DLD1 (cell line): Measurements from ENCODE around the gene LRBA.

Experiments used
- in situ Hi-C: cut with HindIII; loops from 2 replicates; pipeline ENCODE4 v1.10.0; 2017; ENCODE audit warnings: low sequenced_read_pairs

The LRBA gene

DNA sequence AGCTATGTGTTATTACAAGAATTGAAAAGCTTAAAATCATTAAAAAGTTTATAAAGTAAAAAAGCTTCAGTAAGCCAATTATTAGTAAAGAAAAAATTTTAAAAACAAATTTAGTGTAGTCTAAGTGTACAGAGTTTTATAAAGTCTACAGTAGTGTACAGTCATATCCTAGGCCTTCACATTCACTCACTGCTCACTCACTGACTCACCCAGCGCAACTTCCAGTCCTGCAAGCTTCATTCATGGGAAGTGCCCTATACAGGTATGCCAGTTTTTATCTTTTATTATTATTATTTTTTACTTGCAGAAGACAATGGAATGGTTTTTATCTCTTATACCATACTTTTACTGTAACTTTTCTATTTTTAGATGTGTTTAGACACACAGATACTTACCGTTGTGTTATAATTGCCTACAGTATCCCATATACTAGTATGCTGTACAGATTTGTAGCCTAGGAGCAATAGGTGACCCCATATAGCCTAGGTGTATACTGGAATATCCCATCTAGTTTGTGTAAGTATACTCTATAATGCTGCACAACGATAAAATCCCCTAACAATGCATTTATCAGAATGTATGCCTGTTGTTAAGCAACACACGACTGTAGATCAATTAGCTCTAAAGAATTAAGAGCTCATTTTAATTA is 706.1 kb downstream of the LRBA start:
- in situ Hi-C loops = no loop called here

DNA sequence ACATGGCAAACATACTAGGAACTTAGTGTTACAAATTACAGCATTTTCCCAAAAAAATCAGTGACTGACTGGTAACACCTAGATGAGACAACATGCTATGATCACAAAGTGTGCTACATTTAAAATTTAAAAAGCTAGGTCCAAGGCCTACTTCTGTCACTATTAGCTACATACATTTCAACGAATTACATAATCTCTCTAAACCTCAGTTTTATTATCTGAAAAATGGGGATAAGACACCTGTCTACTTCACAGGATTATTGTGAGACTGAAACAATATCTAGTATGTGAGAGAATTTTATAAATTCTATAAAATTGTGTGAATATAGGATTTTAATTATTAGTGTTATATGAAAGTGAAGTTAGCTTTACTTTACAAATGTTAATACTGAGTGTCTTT is 708.4 kb downstream of the LRBA start:
- in situ Hi-C loops = no loop called here

DNA sequence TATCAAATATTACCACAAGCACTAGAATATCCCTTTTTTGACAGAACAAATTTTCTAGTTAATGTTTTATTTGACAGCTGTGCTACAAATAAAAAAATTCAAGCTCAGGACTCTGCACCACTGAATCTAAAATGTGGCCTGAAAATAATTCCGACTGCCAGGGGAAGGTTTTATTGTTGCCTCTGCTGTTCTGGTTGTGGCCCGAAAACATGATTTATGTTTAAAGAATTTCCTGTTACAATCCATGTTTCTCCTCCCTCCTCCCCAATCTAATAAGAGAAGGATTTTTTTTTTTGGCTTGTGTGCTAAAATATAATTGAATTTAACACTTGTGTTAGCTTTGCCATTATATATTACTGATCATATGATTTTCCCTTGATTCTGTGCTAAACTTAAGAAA is 709.1 kb downstream of the LRBA start:
- in situ Hi-C loops = no loop called here

DNA sequence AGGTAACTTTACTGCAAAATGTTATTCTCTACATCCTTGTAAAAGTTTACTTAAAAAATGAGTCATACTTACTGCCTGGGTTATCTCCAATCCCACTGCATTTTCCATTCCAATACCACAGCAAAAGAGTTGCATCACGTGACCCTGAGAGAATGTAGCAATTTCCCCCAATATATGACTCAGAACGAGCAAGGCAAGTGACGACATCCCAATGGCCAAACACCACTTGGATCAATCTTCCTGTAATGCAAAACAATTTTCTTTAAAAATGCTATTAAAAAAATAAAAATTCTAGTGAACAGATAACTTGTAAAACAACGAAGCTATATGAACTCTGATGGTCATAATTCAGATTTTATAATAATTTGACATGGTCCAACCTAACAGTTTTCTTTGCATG is 712.5 kb downstream of the LRBA start:
- in situ Hi-C loops = no loop called here

DNA sequence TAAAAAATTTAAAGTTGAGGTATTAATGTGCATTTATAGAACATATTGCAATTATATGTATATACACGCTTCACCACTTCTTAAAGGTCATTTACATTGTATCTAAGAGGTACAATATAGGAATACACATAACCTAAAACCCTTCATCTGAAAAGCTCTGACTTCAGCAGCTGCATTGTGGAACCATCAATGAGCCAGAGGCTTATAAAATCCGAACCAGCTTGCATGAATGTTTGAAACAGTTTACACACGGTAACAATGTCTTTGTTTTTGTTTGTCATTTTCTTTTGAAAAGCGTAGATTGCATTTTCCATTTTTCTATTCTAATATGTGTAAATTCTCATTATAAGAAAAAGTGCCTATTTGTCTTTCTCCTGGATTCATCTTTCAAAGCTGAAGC is 715.3 kb downstream of the LRBA start:
- in situ Hi-C loops = no loop called here

DNA sequence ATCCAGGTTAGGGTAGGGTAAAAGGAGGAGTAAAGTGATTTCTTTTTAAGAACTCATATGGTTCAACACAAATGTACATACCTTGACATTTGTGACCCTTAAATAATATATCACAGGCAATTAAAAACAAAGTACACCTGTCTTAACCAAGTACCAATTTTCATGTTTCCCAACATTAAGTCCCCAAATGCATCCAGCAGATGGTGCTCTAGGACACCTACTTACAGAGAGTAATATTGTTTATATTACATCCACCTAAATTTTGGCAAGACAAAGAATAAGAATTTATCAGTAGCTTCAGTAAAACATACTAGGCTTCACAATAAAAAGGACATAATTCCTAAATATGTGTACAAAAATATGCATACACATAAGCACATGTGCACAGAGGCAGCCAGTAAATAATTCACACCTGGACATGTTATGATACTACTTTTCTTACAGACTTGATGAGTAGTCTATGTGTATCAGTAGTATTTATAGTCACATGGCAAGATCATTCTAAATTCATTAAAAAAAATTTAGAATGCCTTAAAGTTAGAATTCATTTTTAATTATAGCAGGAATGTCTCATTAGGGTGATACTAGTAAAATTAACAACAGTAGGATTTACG is 717.1 kb downstream of the LRBA start:
- in situ Hi-C loops = no loop called here

DNA sequence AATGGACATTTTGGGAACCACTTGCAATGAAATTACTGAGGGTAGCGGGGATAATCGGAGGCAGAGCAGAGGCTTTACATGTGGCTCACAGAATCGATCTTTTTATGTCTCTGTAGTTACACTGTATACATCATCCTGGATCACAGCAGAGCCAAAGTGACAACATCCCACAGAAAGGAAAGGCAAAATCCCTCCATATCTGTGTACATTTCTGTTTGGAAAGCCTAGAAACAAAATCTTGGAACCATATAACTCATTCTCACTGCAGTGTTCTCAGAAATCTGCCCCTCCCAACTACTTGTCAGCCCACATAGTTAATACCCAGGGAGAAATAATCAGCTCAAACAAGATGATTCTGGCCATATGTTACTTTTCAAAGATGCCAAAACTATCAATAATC is 725.2 kb downstream of the LRBA start:
- in situ Hi-C loops = no loop called here

DNA sequence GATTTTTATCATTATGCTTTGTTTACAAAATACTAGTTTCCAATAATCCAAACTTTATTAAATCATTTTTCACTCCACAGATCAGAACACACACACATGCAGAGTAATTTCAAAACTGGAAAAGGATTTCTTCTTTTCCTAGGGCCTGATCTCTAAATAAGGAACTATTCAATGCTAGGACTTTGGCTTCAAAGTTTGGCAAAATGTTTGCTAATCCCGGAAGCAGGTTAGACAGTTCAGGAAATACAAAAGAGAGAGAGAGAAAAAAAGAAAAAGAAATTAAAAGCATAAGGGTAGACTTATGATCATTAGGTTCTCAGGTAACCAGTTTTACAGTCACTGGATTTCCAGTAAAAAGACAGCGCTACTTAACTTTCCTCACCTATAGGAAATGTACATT is 725.9 kb downstream of the LRBA start:
- in situ Hi-C loops = no loop called here

DNA sequence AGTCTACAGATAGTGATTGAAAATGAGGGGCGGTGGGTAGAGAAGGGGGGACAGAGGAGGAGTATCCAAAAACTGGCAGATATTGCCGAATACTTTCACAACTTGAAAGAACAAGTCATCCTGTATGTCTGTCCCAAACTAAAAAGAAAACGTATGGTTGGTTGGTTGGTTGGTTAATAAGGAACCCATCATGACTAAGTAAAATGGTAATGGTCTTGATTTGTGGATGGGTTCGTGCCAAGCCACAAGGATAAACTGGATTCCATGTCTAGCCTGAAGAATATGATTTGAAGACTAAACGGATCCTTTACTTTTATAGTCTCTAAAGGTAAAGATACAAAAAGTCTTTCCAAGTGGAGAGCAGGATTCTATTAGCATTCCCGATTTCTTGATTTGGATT is 728.4 kb downstream of the LRBA start:
- in situ Hi-C loops = no loop called here

DNA sequence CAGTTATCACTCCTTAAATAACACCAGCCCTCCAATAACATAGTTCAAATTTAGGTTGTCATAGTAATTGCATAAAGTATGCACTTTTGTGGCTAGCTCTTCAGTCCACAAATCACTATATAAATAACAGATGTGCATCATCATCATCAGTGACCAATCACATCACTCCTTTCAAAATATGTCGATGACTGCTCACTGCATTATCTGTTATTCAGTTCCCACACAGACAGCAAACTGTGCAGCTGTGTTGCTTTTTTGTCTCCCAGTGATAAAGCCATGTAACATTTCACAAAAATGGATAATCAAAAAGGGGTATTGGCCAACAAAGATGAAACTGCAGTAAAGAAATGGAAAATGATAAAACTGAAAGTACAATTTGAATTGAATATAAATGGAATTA is 731.4 kb downstream of the LRBA start:
- in situ Hi-C loops = no loop called here

DNA sequence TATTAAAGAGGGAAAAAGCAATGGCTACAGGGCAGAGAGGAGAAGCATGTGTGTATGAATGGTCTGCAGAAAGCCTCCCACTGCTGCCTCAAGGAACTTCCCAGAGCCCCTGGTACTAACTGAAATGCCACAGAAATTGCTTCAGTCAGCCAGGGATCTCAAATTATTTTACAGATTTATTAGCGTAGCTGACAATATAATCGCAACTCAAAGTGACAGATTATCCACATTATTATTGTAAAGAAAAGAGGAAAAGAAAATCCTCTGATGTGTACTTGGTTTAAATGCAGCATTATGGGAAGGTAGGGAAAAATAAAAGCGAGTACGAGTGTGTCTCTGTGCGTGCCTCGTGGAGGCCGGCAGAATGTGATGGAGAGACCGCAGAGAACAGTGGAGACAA is 734.1 kb downstream of the LRBA start:
- in situ Hi-C loops = no loop called here

DNA sequence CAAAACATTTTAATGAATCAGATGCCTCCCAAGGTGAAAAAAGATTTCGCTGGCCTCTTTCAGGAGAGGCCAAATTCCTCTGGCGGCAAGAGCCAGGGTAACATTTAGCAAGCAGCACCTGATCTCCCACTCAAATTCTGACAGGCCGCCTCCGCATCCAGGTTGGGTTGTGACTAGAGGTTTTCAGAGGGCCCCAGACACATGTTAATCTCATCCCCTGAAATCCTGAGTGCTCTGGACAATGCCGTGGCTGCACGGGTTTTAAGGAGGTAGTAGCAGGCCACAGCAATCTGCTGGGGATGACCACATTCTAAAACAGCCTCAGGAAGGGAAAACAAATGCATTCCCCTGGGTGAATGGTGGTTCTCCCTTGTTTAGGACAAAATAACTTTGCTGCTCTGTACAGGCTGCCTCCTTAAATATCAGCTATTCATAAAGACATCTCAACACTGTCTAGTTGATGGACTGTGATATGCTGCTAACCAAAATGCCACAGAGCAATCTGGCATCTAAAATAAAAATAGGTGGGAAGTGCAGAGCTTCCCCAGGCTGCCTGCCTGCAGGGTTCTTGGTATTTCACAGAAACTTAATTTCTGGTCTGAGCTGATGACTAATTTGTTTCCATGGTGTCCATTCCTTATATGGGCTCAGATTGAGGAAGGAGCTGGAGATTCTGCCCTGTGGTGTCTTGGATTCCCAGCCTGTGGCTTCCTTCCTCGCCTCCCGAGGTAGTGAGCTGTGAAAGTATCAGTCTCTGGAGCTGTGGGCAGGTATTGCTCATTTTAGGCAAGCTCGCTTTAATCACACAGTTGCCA is 734.8 kb downstream of the LRBA start:
- in situ Hi-C loops = no loop called here

DNA sequence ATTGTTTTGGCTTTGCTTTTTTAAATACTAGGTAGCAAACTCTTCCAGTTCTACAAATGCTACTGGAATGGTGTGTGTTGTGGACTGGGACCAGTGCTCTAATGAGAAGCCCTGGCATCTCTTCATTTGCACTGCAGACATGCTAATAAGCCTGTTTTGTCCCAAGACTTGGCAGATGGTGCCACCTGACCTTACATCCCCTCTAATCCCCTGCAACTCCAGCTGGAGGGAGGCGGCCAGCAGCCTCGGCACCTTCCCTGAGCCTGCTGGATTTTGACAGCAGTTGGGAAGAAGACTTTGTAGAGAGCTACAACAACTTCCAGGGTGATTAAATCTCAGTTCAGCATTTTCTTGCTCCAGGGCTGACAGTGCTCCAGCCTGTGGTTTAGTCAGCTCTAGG is 736.9 kb downstream of the LRBA start:
- in situ Hi-C loops = no loop called here

DNA sequence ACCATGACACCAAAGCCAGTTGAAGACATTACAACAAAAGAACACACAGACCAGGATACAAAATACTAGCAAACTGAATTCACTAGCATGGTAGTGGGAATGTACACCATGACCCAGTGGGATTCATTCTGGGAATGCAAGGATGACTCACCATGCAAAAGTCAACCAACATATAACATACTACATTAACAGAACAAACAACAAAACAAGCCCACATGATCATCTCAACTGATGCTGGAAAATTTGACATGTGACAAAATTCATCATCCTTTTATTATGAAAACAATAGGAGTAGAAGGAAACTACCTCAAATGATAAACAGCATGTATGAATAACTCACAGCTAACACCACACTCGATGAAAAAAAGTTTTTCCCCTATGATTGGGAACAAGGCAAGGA is 746.6 kb downstream of the LRBA start:
- in situ Hi-C loops = no loop called here

DNA sequence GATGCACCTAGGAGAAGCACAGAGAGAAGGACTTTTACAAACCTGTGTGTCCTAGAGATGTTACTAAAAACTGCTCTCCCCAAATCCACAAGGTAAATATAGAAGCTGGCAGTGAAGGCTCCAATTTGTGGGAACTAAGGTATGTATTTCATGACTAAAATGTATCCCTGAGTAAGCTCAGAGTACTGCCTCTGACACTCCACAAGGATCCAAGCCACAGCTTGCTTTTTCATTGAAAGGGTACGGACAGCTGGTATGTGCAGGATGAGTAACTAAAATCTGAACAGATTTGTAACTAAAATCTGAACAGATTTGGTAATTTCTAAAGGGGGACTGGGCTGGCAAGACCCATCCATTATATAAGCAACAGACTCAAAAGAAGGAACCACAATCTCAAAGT is 749.3 kb downstream of the LRBA start:
- in situ Hi-C loops = no loop called here

DNA sequence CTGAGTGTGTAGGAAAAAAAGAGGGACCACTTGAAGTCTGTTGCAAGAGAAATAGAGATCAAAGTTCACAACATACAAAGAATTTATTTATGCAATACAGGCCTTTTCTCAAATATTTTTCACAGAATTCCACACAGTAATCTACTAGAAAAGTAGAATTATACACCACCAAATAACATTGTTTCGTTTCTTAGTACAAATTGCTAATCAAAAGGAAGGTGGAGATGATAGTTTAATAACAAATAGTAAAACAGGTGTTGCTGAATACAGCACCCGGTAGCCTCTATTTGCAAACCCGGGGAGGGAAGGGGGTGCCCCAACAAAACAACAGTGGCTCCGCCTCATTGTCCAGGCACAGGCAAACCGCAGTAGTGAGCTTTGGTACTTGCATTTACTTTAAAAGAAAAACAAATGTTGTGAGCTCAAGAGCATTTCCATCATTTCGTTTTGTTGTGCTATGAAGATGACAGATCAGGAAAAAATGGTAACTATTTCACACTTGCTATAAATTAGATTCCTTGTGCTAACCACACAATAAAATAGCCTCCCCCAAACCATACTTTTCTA is 750.4 kb downstream of the LRBA start:
- in situ Hi-C loops = no loop called here

DNA sequence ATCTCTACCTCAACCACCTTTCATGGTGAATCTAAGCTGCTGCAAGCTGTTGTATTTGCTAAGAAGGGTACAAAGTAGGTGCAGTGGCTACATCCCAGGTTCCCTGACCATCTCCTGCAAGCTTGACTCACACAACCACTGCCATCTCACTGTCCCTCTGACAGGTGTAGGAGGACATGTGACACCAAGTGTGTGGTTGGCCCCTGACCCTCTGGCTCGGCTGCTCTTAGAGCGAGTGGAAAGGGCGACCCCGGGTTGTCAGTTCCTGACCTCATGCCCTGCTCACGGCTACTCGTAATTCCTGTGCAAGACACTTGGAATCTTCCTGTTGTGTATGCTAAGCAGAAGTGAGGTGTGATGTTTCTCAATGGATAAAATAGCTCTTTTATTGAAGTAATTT is 752.5 kb downstream of the LRBA start:
- in situ Hi-C loops = no loop called here

DNA sequence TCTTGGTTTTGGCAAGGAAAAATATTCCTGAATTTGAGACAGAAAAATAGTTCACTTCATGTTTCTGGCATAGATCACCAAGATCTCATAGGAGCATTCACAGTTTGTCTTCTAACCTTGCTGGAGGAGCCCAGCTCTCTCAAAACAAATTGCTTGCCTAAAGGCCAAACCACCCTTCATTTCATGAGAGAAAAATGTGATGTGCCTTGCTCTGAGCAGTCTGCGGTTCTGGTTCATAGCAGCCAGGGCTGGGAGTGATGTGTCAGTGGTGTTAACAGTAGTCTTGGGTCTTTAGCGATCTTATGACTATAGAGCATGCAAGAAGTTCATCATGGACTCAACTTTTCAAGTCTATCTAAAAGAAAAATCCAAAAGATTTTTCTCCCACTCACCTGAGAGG is 753.5 kb downstream of the LRBA start:
- in situ Hi-C loops = no loop called here

DNA sequence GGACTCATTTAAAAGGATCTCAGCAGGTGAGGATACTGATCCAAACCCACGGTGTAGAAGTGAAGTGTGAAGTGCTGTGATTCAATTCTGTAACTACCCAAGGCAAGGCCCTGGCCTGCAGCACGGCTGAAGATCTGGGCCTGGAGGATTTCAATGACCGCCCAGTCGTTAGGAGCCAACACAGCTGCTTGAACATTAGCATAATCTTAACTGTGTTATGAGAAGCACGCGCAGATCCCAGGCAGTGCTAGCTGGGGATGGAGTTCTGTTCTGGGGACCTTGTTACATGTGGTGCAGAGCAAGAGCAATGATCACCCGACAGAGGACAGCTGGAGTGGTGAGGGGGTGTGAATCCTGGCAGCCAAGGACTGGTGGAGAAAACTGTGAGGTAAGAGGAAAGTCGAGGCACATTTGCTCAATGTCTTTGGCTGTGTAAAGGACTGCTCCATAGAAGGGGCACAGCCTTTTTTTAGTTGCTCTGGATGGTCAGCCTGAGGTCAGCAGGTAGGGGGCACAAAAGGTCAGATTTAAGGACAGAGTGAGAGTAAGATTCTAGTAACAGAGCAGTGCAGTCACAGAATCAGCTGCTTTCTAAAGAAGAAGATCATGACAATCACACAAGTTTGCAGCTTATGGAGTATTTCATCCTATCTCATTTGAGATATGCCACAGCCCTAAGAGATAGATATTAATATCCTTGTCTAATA is 755.1 kb downstream of the LRBA start:
- in situ Hi-C loops = no loop called here

DNA sequence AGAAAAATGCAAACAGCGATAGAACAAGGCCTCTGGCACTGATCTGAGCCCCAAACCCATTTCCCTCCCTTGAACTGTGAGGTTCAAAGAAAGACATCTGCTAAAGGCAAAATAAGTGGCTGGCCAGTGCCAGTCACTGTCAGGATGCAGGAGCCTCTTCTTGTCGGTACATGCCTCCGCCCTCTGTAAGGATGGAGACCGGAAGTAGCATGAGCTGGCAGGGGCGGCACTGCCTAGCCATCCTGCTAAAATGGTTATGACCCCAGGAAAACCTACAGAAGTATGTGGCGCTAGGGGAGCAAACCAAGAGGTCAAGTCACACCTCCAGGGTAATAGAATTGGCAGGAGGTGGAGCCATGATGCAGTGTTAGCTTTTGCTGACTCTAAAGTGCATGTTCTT is 756.5 kb downstream of the LRBA start:
- in situ Hi-C loops = no loop called here
